ENCODE data around the gene FAM193B.

- TF ChIP-seq CTCF (IDR thresholded peaks at IDR 0.05) (no peak), POLR2A (IDR thresholded peaks at IDR 0.05) (no peak)
Measured at GRCh38 chr5:177526791-177527190, 27.6 kb downstream of the FAM193B start.

Data from uterus (tissue), 2 donors.